ENCODE data around the gene NPIPB2. TPM values are rescaled to one million over a fixed set of nuclear protein-coding genes. Genes with fewer than 3 reads are reported as not detected.
"Not testable (repeated sequence)": the region's sequence is repeated elsewhere in the genome, so short reads cannot be mapped to it uniquely, and the experiment has no call there.

Gene NPIPB2
- 6.3 TPM for total RNA-seq

- not testable (repeated sequence) for ATAC-seq
These were observed at the start of gene NPIPB2 for GRCh38 chr16:11941945-11942344. Gene NPIPB2 (minus strand): TSS chr16:11942045. CDS start chr16:11942045, 0 bp downstream.

GRCh38 chr16:11990702-11991390 is 49.0 kb upstream of the NPIPB2 start:
- ATAC-seq = no peak

- ATAC-seq = no peak
These were observed 46.6 kb upstream of the NPIPB2 start for GRCh38 chr16:11988258-11988978.

- ATAC-seq = no peak
These were observed 44.7 kb upstream of the NPIPB2 start for GRCh38 chr16:11986521-11987057.

- no peak for ATAC-seq
These were observed 43.4 kb upstream of the NPIPB2 start for GRCh38 chr16:11985250-11985649.

- ATAC-seq = no peak
These were observed 38.4 kb upstream of the NPIPB2 start for GRCh38 chr16:11980136-11980844.

- ATAC-seq = no peak
These were observed 37.3 kb upstream of the NPIPB2 start for GRCh38 chr16:11979013-11979672.

GRCh38 chr16:11978080-11978479 is 36.2 kb upstream of the NPIPB2 start:
- ATAC-seq = no peak

GRCh38 chr16:11977376-11978041 is 35.7 kb upstream of the NPIPB2 start:
- ATAC-seq = peak; percentile 46

- peak; percentile 2 for ATAC-seq
These were observed 35.1 kb upstream of the NPIPB2 start for GRCh38 chr16:11976850-11977375.

GRCh38 chr16:11973070-11973469 is 31.2 kb upstream of the NPIPB2 start:
- ATAC-seq = peak; percentile 41

GRCh38 chr16:11972128-11972527 is 30.3 kb upstream of the NPIPB2 start:
- no peak for ATAC-seq

- ATAC-seq = not testable (repeated sequence)
These were observed 28.4 kb upstream of the NPIPB2 start for GRCh38 chr16:11970292-11970691.

- no peak for ATAC-seq
These were observed 26.7 kb upstream of the NPIPB2 start for GRCh38 chr16:11968577-11968976.

GRCh38 chr16:11967195-11967911 is 25.5 kb upstream of the NPIPB2 start:
- ATAC-seq = no peak

- ATAC-seq = no peak
These were observed 24.3 kb upstream of the NPIPB2 start for GRCh38 chr16:11966173-11966572.

- no peak for ATAC-seq
These were observed 23.1 kb upstream of the NPIPB2 start, which contains the start of gene TNFRSF17 for GRCh38 chr16:11964761-11965551. Gene TNFRSF17 (plus strand): TSS chr16:11965210. CDS start chr16:11965325, 115 bp downstream.

- ATAC-seq = no peak
These were observed 21.9 kb upstream of the NPIPB2 start for GRCh38 chr16:11963706-11964105.

GRCh38 chr16:11962978-11963377 is 21.1 kb upstream of the NPIPB2 start:
- ATAC-seq = not testable (repeated sequence)

GRCh38 chr16:11962457-11962856 is 20.6 kb upstream of the NPIPB2 start:
- not testable (repeated sequence) for ATAC-seq

Data from esophagus mucosa (tissue), 1 donor.